AG04450 (cell line): ENCODE data around the gene PAFAH1B1. TPM values are rescaled to one million over a fixed set of nuclear protein-coding genes. Genes with fewer than 3 reads are reported as not detected.

ENCODE experiments used
- CTCF ChIA-PET: fragments of 300-600, 350-600 bp; formaldehyde crosslinking; extraction: SDS; loops from one replicate; lab custom pipeline; 2022; ENCODE audit warnings: antibody characterized with exemption, inconsistent platforms; lab: Charles Lee
- POLR2A ChIA-PET: fragments of 350-600 bp; formaldehyde crosslinking; extraction: SDS; loops from one replicate; lab custom pipeline; 2021; ENCODE audit warnings: antibody characterized with exemption, inconsistent platforms; lab: Yijun Ruan, JAX
- DNase-seq: peaks from one replicate; pipeline ENCODE4 v3.0.0-alpha.2; 2011; ENCODE audit warnings: low read depth, low spot score
- H3K27ac ChIP-seq: one replicate; pipeline ENCODE4 v1.5.1; 2012; ENCODE audit warnings: low read depth, low read length, control low read depth
- H3K27me3 ChIP-seq: one replicate; pipeline ENCODE4 v1.6.0; 2012; ENCODE audit warnings: low read length; ENCODE audit not compliant: control insufficient read depth, insufficient read depth
- H3K4me3 ChIP-seq: 2 replicates; pipeline ENCODE4 v1.5.1; 2011; ENCODE audit warnings: mild to moderate bottlenecking, low read depth, low read length, control low read depth
- H3K9me3 ChIP-seq: 2 replicates; pipeline ENCODE4 v1.5.1; 2012; ENCODE audit warnings: low read length; ENCODE audit not compliant: control insufficient read depth, insufficient read depth
- polyA plus RNA-seq: library from polyadenylated mRNA; depleted of rRNA; stranded (reverse); fragments of >200 nt; gene quantifications from 2 replicates; pipeline ENCODE4 v1.2.3, GENCODE V29; 2011
- TF ChIP-seq, protein P1 (sequence below): IDR thresholded peaks from 2 replicates; pipeline ENCODE4 v1.5.1; 2011; ENCODE audit warnings: low read depth, low read length, control low read depth, inconsistent platforms

The PAFAH1B1 gene
- polyA plus RNA-seq, 1 experiment, result 111 TPM

DNA sequence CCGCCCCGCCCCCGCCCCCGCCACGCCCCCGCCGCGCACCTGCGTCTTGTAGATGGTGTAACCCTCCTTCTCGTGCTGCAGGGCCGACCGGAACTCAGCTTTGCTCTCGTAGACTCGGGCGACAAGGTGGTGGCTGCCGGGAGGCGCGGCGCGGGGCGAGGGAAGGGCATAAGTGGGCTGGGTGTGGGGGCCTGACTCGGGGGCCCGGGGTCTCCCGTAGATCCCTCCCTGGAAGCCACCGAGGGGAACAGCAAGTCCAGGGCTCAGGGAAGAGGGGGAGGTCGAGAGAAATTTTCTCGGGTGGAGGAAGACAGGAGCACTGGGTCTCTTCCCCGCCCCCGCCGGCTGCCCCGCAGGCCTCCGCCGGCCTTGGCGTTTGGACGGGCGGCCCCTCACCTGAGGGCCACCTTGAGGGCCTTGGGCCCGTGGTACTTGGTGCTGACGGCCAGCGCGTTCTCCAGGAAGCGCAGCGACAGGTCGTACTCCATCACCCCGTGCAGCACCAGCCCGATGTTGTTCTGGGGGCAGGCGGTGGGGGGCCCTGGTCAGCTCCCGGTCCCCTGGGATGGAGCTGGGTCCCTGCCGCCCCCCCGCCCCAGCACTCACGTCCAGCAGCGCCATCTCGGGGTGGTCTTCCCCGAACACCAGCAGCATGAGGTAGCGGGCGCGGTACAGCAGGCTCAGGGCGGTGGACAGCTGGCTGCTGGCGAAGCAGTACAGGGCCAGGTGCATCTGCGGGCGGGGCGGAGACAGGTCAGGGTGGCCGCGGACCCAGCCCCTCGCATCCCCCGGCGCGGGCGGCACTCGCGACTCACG lies 98.7 kb downstream of the PAFAH1B1 start:
- Histone ChIP-seq H3K27me3 (no peaks in the 10 kb centered on the region), H3K27ac (no peak overlapping the region), H3K4me3 (no peak overlapping the region), H3K9me3 (no peaks in the 10 kb centered on the region; the same call in 1 of the 2 replicates)
- ChIA-PET POLR2A (no interaction called here), CTCF (no interaction called here)
- no peak for DNase-seq
- TF ChIP-seq, protein P1, sequence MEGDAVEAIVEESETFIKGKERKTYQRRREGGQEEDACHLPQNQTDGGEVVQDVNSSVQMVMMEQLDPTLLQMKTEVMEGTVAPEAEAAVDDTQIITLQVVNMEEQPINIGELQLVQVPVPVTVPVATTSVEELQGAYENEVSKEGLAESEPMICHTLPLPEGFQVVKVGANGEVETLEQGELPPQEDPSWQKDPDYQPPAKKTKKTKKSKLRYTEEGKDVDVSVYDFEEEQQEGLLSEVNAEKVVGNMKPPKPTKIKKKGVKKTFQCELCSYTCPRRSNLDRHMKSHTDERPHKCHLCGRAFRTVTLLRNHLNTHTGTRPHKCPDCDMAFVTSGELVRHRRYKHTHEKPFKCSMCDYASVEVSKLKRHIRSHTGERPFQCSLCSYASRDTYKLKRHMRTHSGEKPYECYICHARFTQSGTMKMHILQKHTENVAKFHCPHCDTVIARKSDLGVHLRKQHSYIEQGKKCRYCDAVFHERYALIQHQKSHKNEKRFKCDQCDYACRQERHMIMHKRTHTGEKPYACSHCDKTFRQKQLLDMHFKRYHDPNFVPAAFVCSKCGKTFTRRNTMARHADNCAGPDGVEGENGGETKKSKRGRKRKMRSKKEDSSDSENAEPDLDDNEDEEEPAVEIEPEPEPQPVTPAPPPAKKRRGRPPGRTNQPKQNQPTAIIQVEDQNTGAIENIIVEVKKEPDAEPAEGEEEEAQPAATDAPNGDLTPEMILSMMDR, result no peak

DNA sequence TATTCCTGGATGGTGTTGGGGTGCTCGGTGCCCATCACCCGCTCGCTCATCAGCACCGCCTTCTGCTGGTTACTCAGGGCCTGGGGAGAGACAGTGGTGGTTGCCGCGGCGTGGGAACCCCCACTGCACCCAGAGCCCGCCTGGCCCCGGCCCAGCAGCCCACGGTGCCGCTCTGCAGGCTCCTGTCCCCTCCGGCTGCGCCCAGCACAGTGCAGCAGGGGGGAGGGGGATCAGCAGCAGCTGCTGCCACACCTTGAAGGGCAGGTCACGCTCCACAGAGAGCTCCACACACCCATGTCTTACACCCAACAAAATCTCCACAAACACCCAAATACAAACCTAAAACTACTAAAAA lies 99.3 kb downstream of the PAFAH1B1 start:
- Histone ChIP-seq H3K27ac (no peak overlapping the region), H3K4me3 (no peak overlapping the region), H3K9me3 (no peaks in the 10 kb centered on the region; the same call in 1 of the 2 replicates), H3K27me3 (no peaks in the 10 kb centered on the region)
- TF ChIP-seq, protein P1, result no peak
- CTCF ChIA-PET, result no interaction called here
- POLR2A ChIA-PET, result no interaction called here
- no peak for DNase-seq

DNA sequence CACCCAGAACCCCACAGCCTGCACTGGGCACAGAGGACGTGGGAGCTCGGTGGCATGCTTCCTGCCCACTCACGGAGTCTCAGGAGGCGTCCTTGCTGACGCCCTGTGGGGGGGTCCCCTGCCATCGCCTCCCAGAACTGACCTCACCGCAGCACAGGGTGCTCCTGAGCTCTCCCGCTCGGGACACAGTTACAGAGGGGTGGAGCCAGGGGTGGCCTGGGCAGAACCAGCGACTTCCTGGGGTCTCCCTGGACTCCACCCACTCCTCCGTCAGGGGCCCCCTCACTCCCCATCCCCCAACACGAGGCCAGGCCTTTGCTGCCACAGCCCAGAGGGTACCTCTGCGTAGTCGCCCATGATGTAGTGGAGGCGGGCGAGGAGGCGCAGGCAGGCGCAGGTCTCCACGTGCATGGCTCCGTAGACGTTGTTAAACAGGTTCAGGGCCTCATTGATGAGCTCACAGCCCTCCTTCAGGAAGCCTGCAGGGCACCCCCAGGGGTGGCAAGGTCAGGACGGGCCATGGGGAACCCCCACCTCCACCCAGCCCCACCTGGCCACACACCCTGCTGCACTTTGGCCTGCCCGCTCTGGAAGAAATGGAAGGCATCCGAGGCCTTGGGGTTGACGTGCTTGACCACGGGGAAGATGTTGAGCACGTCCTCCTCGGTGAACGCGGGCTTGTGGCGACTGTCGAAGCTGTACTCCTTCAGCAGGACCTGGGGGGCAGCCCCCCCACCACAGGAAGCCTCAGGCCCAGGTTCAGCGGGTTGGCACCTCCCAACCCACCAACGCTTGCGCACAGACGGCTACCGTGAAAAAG lies 100.3 kb downstream of the PAFAH1B1 start:
- no peak for DNase-seq
- no peaks in the 10 kb centered on the region for H3K27me3 ChIP-seq
- TF ChIP-seq, protein P1, result no peak
- no peak overlapping the region for H3K27ac ChIP-seq
- no peaks in the 10 kb centered on the region; the same call in 1 of the 2 replicates for H3K9me3 ChIP-seq
- no peak overlapping the region for H3K4me3 ChIP-seq
- POLR2A ChIA-PET, result interaction anchor here (0.6 kb wide), 1 partner anchor 19 kb away, joined by 3 read pairs; no protein-coding TSS in a partner anchor
- CTCF ChIA-PET, result no interaction called here

DNA sequence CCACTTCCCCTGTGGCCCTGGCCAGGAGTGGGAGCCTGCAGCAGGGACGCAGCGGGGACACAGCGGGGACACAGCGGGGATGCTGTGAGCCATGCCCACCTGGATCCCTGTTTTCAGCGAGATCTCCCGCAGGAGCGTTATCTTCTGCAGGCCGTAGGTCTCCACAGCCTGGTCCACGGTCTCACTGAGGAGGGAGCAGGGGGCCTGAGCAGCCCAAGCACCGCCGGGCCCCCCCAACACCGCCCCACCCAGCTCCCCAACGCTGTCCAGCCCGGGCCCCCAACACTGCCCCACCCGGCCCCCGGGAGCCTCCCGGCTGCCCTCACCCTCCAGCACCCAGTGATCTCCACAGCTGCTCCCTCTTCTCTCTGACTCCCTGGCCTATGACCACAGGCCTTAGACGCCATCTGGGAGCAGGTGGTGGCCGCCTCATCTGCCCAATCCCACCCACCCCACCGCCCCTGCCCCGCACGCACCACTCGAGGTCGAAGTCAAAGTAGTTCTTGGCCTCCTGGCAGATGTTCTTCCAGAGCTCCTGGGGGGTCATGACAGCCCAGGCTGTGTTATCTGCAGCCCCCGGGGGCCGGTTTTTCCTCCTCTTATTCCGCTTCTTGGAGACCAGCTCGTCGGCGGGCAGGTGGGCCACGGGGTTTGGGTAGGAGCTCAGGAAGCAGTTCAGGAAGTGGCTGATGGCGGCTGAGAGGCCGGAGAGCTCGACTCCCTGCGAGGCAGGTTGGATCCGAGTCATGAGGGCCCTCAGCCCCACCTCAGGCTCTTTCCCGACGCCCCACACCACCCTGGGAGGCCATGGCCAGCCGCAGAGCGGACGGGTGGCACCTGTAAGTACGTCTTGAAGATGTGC lies 101.2 kb downstream of the PAFAH1B1 start:
- POLR2A ChIA-PET, result interaction anchor here (1.1 kb wide), 1 partner anchor 8 kb away, joined by 4 read pairs; no protein-coding TSS in a partner anchor
- no peaks in the 10 kb centered on the region for H3K27me3 ChIP-seq
- TF ChIP-seq, protein P1, result no peak
- no peaks in the 10 kb centered on the region; the same call in 1 of the 2 replicates for H3K9me3 ChIP-seq
- CTCF ChIA-PET, result no interaction called here
- H3K4me3 ChIP-seq, result no peak overlapping the region
- no peak for DNase-seq
- no peak overlapping the region for H3K27ac ChIP-seq
